B cell (primary cell): Measurements from ENCODE around the gene MAP1LC3B2.

Source experiments
- EZH2 ChIP-seq: IDR thresholded peaks from 2 replicates; pipeline ENCODE4 v1.6.1; 2012; ENCODE audit warnings: borderline replicate concordance, low read depth, mild to moderate bottlenecking, moderate library complexity, low read length; ENCODE audit not compliant: insufficient read depth, poor library complexity, severe bottlenecking
- TF ChIP-seq, protein P1 (sequence below): fragments of 200-600 bp; IDR thresholded peaks from one replicate; pipeline ENCODE4 v1.8.0; 2022; ENCODE audit warnings: antibody characterized with exemption, mild to moderate bottlenecking

GRCh38 chr12:116609319-116610114 lies 50.3 kb downstream of the MAP1LC3B2 start:
- TF ChIP-seq, protein P1, sequence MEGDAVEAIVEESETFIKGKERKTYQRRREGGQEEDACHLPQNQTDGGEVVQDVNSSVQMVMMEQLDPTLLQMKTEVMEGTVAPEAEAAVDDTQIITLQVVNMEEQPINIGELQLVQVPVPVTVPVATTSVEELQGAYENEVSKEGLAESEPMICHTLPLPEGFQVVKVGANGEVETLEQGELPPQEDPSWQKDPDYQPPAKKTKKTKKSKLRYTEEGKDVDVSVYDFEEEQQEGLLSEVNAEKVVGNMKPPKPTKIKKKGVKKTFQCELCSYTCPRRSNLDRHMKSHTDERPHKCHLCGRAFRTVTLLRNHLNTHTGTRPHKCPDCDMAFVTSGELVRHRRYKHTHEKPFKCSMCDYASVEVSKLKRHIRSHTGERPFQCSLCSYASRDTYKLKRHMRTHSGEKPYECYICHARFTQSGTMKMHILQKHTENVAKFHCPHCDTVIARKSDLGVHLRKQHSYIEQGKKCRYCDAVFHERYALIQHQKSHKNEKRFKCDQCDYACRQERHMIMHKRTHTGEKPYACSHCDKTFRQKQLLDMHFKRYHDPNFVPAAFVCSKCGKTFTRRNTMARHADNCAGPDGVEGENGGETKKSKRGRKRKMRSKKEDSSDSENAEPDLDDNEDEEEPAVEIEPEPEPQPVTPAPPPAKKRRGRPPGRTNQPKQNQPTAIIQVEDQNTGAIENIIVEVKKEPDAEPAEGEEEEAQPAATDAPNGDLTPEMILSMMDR, result peak; percentile 50
- no peak for TF ChIP-seq EZH2
